Activated T-helper 2 cell treated with anti-CD3 and anti-CD28 coated beads, Interferon-gamma antibody, Interleukin-2, Interleukin-4, amounts not matched to agents 10 μg/mL and 5 μg/mL and 100 μg/mL, durations not matched to agents 14 hours and 24 hours and 36 hours (primary cell): ENCODE measurements around the gene KRI1. TPM values are rescaled to one million over a fixed set of nuclear protein-coding genes. Genes with fewer than 3 reads are reported as not detected.
A peak's percentile ranks its signal among the peaks of the same experiment; 100 is the strongest.

Experiments used
- DNase-seq: peaks from one replicate; pipeline ENCODE4 v3.0.0; 2021; ENCODE audit warnings: low spot score
- H3K27ac Mint-ChIP-seq: one replicate; pipeline ENCODE4 v1.8.0; 2021; ENCODE audit warnings: mixed read lengths
- H3K27me3 Mint-ChIP-seq: one replicate; pipeline ENCODE4 v1.8.0; 2021; ENCODE audit warnings: low read depth, mixed read lengths
- H3K36me3 Mint-ChIP-seq: one replicate; pipeline ENCODE4 v1.8.0; 2021; ENCODE audit warnings: low read depth, mixed read lengths
- H3K4me1 Mint-ChIP-seq: one replicate; pipeline ENCODE4 v1.8.0; 2021; ENCODE audit warnings: low read depth, mixed read lengths
- H3K4me3 Mint-ChIP-seq: one replicate; pipeline ENCODE4 v1.8.0; 2021; ENCODE audit warnings: low read depth, mild to moderate bottlenecking, moderate library complexity, mixed read lengths
- H3K9me3 Mint-ChIP-seq: one replicate; pipeline ENCODE4 v1.8.0; 2021; ENCODE audit warnings: mixed read lengths
- intact Hi-C: fragments of 100-400 bp; cut with micrococcal nuclease; formaldehyde crosslinking; loops from one replicate; pipeline ENCODE4 v1.15.1; 2023
- total RNA-seq: library from RNA; stranded (reverse); gene quantifications from 2 replicates; pipeline ENCODE4 v1.2.3, GENCODE V29; 2022

KRI1 gene
- total RNA-seq, 1 donor from 2014 or later: 69.5 TPM

DNA sequence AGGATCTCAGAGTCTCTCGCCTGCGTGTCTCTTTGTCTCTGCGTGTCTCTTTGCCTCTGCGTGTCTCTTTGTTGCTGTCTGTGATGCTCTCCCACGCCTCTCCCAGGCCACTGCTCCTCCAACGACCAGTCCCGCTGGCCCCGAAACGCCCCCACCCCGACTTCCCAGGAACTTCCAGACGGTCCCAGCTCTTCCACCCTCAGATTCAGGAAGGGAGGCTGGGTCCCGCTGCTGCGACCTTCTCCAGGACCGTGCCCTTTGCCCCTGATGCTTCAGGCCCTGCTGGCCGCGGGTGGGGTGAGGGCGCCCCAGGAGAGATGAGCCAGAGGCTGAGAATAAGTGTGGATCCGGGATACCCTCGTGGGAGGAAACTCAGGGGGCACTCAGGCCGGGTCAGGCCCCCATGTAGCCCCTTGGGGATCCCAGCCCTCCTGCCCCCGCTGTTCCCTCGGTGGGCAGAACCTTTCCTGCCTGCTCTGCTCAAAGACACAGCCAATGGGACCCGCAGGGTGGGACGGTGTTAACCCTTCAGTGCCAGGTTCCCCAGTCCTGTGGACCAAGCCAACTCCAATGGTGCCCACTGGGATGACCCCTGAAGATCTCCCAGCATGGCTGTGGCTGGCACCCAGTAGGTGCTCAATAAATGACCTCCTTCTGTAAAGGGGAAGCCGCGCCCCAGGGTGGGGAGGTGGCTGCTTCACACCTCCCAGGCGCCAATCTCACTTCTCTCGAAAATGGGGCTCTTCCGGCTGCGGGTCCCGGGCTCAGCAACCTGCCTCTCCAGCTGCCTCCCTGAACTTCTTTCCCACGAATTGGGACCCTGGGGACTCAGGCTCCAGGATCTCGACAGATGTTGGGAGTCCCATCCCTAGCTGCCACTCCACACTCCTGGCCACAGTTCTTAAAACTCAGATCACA, 47.1 kb downstream of the KRI1 start:
- Mint-ChIP-seq H3K4me3 (peak overlapping the region; percentile 35), H3K4me1 (peaks cover 18% of the 10 kb centered on the region), H3K9me3 (no peaks in the 10 kb centered on the region), H3K27me3 (peaks cover 54% of the 10 kb centered on the region), H3K27ac (no peak overlapping the region), H3K36me3 (no peaks in the 10 kb centered on the region)
- DNase-seq: no peak
- intact Hi-C loops: loop anchor here (5.0 kb wide), 1 partner anchor 231 kb away; the partner anchor contains the start of genes ICAM4 and ICAM5

DNA sequence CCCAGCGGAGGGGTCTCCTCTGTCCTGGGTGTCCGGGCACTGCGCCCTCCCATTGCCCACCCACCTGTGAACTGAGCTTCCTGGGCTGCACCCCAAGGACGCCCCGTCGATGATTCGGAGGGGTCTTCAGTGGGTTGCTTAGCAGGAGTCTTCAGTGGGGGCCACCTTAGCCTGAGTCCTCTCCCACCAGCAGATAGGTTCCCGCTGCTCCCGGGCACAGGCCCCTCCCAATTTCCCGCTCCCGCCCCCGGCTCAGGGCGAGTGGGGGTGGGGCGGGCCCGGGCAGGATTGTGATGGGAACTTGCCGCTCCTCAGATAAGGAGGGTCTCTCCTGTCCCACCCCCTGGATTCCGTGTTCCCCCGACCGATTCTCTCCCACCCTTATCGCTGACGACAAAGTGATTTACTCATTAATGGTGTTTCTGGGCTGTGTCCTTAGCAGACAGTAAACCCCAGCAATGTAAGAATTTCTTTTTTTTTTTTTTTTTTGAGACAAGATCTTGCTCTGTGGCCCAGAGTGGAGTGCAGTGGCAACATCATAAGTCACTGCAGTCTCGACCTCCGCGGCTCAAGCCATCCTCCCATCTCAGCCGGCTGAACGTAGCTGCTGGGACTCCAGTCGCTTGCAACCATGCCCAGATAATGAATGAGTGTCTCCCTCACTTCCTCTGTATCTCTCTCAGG, 47.9 kb downstream of the KRI1 start:
- no peak overlapping the region for H3K27ac Mint-ChIP-seq
- no peak for DNase-seq

DNA sequence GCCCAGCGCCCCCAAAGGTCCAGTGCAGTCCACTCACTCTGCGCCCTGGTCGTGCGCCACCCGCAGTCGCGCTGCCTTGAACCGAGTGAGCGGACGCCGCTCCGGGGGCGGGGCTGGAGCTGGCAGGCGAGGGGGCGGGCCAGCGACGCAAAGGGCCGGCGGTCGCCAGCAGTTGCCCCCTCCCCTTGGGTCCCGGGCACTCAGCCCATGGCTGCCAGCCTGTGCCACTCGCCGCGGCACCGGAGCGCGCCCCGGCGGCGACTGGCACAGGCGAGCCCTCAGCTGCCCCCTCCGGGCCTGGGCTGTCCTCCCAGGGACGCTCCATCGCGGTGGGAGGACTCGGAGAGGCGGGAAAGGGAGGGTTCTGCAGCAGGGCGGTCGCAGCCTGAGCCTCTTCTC, 48.5 kb downstream of the KRI1 start, which contains the start of gene S1PR5:
S1PR5 (minus strand) TSS at position 87 of the 399 bp plus-strand sequence. CDS start 2,436 bp downstream, outside the sequence.
- no peak for DNase-seq
- Mint-ChIP-seq H3K27me3 (peaks cover 65% of the 10 kb centered on the region), H3K4me3 (peak within 1 kb of the TSS; percentile 34), H3K4me1 (peaks cover 23% of the 10 kb centered on the region), H3K27ac (no peak within 1 kb of the TSS), H3K9me3 (no peaks in the 10 kb centered on the region), H3K36me3 (no peaks in the 10 kb centered on the region)
- intact Hi-C loops: loop anchor here (5.0 kb wide), 1 partner anchor 230 kb away; the partner anchor contains the start of genes ICAM4 and ICAM5

More for the DNA sequence above, 47.9 kb downstream of the KRI1 start:
- Mint-ChIP-seq H3K36me3 (no peaks in the 10 kb centered on the region), H3K4me1 (peaks cover 23% of the 10 kb centered on the region), H3K9me3 (no peaks in the 10 kb centered on the region), H3K4me3 (peak overlapping the region; percentile 10), H3K27me3 (peaks cover 62% of the 10 kb centered on the region)
- intact Hi-C loops: loop anchor here (5.0 kb wide), 1 partner anchor 231 kb away; the partner anchor contains the start of genes ICAM4 and ICAM5

DNA sequence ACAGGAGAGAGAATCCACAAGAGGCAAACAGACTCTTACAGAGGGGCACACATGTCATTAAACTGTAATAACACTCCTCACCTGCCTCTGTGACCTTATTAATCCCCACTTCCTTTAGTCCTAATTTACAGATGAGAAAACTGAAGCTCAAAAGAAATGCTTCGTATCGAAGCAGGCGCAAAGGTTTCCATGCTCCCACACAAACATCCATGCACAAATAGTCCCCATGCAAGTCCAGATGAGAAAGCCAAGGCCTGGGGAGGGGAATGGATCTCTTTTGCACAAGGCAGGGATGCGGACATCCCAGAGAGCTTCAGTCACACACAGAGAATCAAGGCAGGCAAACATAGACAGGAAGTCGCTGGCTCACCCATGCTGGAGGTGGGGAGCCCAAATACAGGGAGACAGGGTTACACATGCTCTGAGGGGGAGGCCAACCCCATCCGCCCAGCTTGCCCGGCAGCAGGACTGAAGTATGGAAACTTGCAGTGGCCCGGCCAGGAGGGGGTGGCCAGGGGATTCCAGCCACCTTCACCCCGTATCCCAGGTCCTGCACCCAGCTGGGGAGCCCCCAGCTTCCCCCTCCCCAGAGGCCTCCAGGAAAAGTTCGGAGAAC, 49.0 kb downstream of the KRI1 start:
- intact Hi-C loops: loop anchor here (5.0 kb wide), 1 partner anchor 229 kb away; the partner anchor contains the start of genes ICAM4 and ICAM5
- no peak for DNase-seq
- H3K4me3 Mint-ChIP-seq: peak overlapping the region; percentile 34
- H3K9me3 Mint-ChIP-seq: no peaks in the 10 kb centered on the region
- peaks cover 65% of the 10 kb centered on the region for H3K27me3 Mint-ChIP-seq
- no peaks in the 10 kb centered on the region for H3K36me3 Mint-ChIP-seq
- no peak overlapping the region for H3K27ac Mint-ChIP-seq
- H3K4me1 Mint-ChIP-seq: peaks cover 23% of the 10 kb centered on the region

DNA sequence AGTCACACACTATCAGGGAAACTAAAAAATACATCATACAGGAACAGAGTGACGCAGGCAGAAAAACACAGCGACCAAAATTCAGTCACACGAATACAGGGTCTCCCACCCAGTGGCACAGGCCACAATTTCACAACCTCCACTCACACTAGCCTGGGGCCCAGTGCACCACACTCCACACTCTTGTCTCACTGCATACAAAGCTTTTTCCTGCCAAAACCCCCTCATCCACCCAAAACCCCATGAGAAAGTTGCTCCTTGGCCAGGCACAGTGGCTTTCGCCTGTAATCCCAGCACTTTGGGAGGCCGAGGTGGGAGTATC, 49.8 kb downstream of the KRI1 start:
- H3K27ac Mint-ChIP-seq: no peak overlapping the region
- peaks cover 23% of the 10 kb centered on the region for H3K4me1 Mint-ChIP-seq
- H3K4me3 Mint-ChIP-seq: no peak overlapping the region
- intact Hi-C loops: loop anchor here (5.0 kb wide), 1 partner anchor 229 kb away; the partner anchor contains the start of genes ICAM4 and ICAM5
- H3K36me3 Mint-ChIP-seq: no peaks in the 10 kb centered on the region
- peaks cover 67% of the 10 kb centered on the region for H3K27me3 Mint-ChIP-seq
- H3K9me3 Mint-ChIP-seq: no peaks in the 10 kb centered on the region
- DNase-seq: no peak

DNA sequence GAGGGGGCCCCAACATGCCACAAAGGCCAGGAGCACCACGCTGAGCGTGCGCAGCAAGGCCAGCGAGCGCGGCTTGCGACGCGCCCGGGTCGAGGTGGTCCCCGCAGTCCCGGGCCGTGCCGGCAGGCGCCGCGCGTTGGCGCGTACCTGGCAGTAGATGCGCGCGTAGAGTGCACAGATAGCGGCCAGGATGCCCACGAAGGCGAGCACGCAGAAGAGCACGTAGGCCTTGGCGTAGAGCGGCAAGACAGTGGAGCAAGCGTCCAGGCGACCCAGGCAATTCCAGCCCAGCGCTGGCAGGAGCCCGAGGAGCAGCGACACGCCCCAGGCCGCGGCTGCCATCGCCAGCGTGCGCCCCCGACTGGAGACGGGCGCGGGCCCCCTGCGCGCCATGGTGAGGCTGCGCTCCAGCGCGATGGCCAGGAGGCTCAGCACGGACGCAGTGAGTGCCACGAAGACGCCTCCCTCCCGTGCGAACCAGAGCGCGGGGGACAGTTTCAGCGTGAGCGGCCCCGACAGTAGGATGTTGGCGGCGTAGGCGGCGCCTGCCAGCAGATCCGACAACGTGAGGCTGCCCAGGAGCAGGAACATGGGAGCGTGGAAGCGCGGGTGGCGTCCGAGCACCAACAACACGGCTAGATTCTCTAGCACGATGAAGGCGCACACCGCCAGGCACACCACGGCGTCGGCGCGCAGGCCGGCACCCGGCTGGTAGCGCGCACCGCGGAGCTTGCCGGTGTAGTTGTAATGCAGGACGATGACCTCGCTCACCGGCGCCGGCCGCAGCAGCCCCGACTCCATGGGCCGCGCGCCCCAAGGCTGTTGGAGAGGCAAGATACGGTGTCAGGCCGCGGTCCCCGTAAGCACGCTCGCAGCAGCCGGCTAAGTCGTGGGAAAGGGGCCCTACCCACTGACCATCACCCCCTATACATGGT, 51.3 kb downstream of the KRI1 start:
- peaks cover 57% of the 10 kb centered on the region for H3K27me3 Mint-ChIP-seq
- no peaks in the 10 kb centered on the region for H3K36me3 Mint-ChIP-seq
- peak overlapping the region; percentile 26 for H3K4me3 Mint-ChIP-seq
- intact Hi-C loops: loop anchor here (5.0 kb wide), 1 partner anchor 227 kb away; the partner anchor contains the start of genes ICAM4 and ICAM5
- DNase-seq: peak; percentile 30
- H3K9me3 Mint-ChIP-seq: no peaks in the 10 kb centered on the region
- peaks cover 23% of the 10 kb centered on the region for H3K4me1 Mint-ChIP-seq
- H3K27ac Mint-ChIP-seq: no peak overlapping the region

DNA sequence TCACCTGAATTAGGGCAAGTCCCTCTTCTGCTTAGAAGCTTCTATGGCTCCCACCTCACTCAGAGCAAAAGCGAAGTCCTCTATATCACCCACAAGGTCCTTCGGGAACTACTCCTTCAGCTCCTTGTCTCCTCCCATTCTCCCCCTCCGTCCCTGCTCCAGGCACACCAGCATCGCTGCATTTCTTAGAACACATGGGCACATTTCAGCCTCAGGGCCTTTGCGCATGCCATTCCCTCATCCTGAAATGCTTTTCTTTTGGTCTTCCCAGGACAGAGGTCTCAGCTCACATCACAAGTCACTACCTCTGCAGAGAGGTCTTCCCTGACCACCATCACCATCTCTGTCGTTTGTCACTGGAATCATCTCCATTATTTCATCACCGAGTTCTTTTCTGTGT, 52.6 kb downstream of the KRI1 start:
- H3K9me3 Mint-ChIP-seq: no peaks in the 10 kb centered on the region
- H3K36me3 Mint-ChIP-seq: no peaks in the 10 kb centered on the region
- peaks cover 45% of the 10 kb centered on the region for H3K27me3 Mint-ChIP-seq
- peaks cover 23% of the 10 kb centered on the region for H3K4me1 Mint-ChIP-seq
- no peak overlapping the region for H3K27ac Mint-ChIP-seq
- intact Hi-C loops: no loop called here
- no peak overlapping the region for H3K4me3 Mint-ChIP-seq
- no peak for DNase-seq

DNA sequence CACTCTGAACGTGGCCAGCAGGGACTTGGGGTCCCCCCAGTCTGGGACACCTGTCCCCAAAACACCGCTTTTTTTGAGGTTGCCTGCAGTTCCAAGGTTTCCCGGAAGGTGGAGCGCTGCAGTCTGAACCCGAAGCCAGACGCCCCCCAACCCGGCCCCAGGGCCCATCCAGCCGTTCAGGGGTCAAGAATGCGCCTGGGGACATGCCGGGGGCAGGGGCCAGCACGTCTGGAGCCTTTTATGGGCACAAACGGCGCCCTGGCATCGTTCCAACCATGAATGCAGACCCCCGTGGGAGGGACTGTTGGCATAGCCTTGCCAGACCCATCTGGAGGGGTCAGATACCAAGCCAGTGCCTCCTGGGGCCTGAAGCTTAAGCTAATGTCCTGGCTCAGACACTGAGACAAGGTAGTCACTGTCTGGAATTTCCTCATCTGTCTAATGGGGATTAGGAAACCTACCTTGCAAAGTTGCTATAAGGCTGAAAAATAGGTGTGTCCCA, 55.5 kb downstream of the KRI1 start:
- intact Hi-C loops: no loop called here
- Mint-ChIP-seq H3K27ac (no peak overlapping the region), H3K4me3 (no peak overlapping the region), H3K4me1 (peaks cover 22% of the 10 kb centered on the region), H3K9me3 (no peaks in the 10 kb centered on the region), H3K27me3 (peaks cover 27% of the 10 kb centered on the region), H3K36me3 (no peaks in the 10 kb centered on the region)
- DNase-seq: peak; percentile 52

DNA sequence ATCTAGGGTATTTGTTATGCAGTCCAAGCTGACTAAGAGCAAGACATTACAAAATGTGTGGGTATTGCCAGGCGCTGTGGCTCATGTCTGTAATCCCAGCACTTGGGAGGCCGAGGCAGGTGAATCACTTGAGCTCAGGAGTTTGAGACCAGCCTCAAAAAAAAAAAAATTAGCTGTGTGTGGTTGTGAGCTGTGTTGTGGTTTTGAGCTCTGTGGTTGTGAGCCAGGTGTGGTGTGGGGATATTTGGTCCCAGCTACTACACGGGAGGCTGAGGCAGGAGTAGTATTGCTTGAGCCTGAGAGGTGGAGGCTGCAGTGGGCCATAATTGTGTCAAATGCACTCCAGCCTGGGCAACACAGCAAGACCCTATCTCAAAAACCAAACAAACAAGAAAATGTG, 57.1 kb downstream of the KRI1 start:
- no peaks in the 10 kb centered on the region for H3K36me3 Mint-ChIP-seq
- intact Hi-C loops: loop anchor here (5.0 to 10.0 kb wide), 2 partner anchors 44 to 146 kb away; partner anchors contain the start of gene ILF3
- H3K4me1 Mint-ChIP-seq: peaks cover 22% of the 10 kb centered on the region
- no peak for DNase-seq
- no peaks in the 10 kb centered on the region for H3K9me3 Mint-ChIP-seq
- no peak overlapping the region for H3K27ac Mint-ChIP-seq
- H3K27me3 Mint-ChIP-seq: peaks cover 13% of the 10 kb centered on the region
- no peak overlapping the region for H3K4me3 Mint-ChIP-seq

DNA sequence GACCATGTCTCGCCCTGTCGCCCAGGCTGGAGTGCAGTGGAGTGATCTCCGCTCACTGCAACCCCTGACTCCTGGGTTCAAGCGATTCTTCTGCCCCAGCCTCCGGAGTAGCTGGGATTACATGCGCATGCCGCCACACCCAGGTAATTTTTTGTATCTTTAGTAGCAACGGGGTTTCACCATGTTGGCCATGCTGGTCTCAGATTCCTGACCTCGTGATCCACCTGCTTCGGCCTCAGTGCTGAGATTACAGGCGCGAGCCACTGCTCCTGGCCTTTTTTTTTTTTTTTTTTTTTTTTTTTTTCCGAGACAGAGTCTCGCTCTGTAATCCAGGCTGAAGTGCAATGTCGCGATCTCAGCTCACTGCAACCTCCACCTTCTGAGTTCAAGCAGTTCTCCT, 57.8 kb downstream of the KRI1 start:
- intact Hi-C loops: loop anchor here (5.0 to 10.0 kb wide), 2 partner anchors 44 to 147 kb away; partner anchors contain the start of gene ILF3
- Mint-ChIP-seq H3K36me3 (no peaks in the 10 kb centered on the region), H3K4me3 (no peak overlapping the region), H3K27me3 (peaks cover 7% of the 10 kb centered on the region), H3K4me1 (peaks cover 19% of the 10 kb centered on the region), H3K27ac (no peak overlapping the region), H3K9me3 (no peaks in the 10 kb centered on the region)
- DNase-seq: no peak

DNA sequence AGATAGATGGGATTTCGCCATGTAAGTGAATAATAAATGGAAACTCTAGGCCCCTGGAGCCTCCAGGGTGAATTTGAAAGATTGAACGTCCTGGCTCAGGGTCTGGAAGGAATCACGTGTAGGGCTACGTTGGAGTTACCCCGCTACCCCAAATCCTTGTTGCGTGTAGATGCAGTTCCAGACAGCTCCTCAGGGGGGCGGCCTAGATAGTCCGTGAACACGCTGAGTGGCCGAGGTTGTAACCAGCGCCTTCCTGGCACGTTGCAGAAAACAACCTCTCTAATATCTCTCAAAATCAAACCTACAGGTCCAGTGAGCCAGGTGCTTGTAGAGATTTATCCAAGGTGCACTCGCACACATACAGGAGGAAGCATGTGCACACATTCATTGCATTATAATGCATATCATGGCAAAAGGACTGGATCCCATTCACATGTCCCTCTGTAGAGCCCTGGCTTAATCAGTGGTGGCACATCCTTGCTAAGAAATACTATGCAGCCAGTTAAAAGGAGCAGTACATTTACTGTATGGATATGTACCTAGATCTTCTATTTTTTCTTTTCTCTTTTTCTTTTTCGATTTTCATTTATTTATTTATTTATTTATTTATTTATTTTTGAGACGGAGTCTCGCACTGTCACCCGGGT, 60.1 kb downstream of the KRI1 start:
- H3K27ac Mint-ChIP-seq: peak overlapping the region; percentile 50
- no peaks in the 10 kb centered on the region for H3K9me3 Mint-ChIP-seq
- no peaks in the 10 kb centered on the region for H3K27me3 Mint-ChIP-seq
- peaks cover 25% of the 10 kb centered on the region for H3K4me1 Mint-ChIP-seq
- peak; percentile 77 for DNase-seq
- intact Hi-C loops: loop anchor here (5.0 to 10.0 kb wide), 2 partner anchors 47 to 149 kb away; partner anchors contain the start of gene ILF3
- H3K4me3 Mint-ChIP-seq: peak overlapping the region; percentile 1
- peaks cover 8% of the 10 kb centered on the region for H3K36me3 Mint-ChIP-seq
